Liver (tissue), 9 donors: ENCODE measurements around the gene ITFG1. TPM values are rescaled to one million over a fixed set of nuclear protein-coding genes. Genes with fewer than 3 reads are reported as not detected.

ENCODE experiments used
- DNase-seq: peaks from one replicate; pipeline ENCODE4 v3.0.0-alpha.2; 2017; ENCODE audit warnings: low spot score
- H3K27ac ChIP-seq, 2 donors: one replicate each; pipeline ENCODE4 v1.7.0; 2013; ENCODE audit warnings: inconsistent platforms in 2 of 2, low read length in 2 of 2, control low read depth in 1 of 2, low read depth in 1 of 2, mild to moderate bottlenecking in 1 of 2
- H3K27me3 ChIP-seq, 4 donors: one replicate each; pipeline versions ENCODE4 v1.6.1 to v1.7.0; 2013; ENCODE audit warnings: low read length in 3 of 4, inconsistent platforms in 1 of 4, mild to moderate bottlenecking in 1 of 4, moderate library complexity in 1 of 4; ENCODE audit not compliant: control insufficient read depth in 4 of 4, insufficient read depth in 4 of 4
- H3K36me3 ChIP-seq, 4 donors: one replicate each; pipeline versions ENCODE4 v1.6.1 to v1.7.0; 2013; ENCODE audit warnings: low read length in 3 of 4, mild to moderate bottlenecking in 3 of 4, low read depth in 1 of 4, moderate library complexity in 1 of 4; ENCODE audit not compliant: control insufficient read depth in 4 of 4, insufficient read depth in 3 of 4
- H3K4me1 ChIP-seq, 4 donors: one replicate each; pipeline versions ENCODE4 v1.6.1 to v1.7.0; 2013; ENCODE audit warnings: low read length in 3 of 4, mild to moderate bottlenecking in 3 of 4, moderate library complexity in 1 of 4; ENCODE audit not compliant: control insufficient read depth in 4 of 4, insufficient read depth in 4 of 4
- H3K4me3 ChIP-seq, 3 donors: one replicate each; pipeline versions ENCODE4 v1.6.1 to v1.7.0; 2013; ENCODE audit warnings: low read length in 3 of 3, control low read depth in 1 of 3, low read depth in 1 of 3, mild to moderate bottlenecking in 1 of 3
- H3K9ac ChIP-seq, 2 donors: one replicate each; pipeline ENCODE4 v1.7.0; 2013; ENCODE audit warnings: low read length in 2 of 2, mild to moderate bottlenecking in 2 of 2, moderate library complexity in 2 of 2, control low read depth in 1 of 2, low read depth in 1 of 2
- H3K9me3 ChIP-seq, 4 donors: one replicate each; pipeline versions ENCODE4 v1.6.1 to v1.7.0; 2013; ENCODE audit warnings: low read length in 3 of 4; ENCODE audit not compliant: control insufficient read depth in 4 of 4
- CTCF ChIP-seq: fragments of 150-350 bp; IDR thresholded peaks from 2 replicates; pipeline ENCODE4 v1.5.1; 2017; ENCODE audit warnings: improper control_type of control experiment, low read depth, low read length; ENCODE audit not compliant: missing input control
- EGR1 ChIP-seq, 2 donors: IDR thresholded peaks; 2 replicates each; pipeline ENCODE4 v1.6.1; 2016 to 2018; ENCODE audit warnings: antibody characterized with exemption in 2 of 2, low read depth in 2 of 2
- FOXA2 ChIP-seq: IDR thresholded peaks from 2 replicates; pipeline ENCODE4 v1.6.1; 2016; ENCODE audit warnings: antibody characterized with exemption
- HNF4A ChIP-seq, 2 donors: conservative IDR thresholded peaks; 2 replicates each; pipeline ENCODE4 v1.6.1; 2016; ENCODE audit warnings: antibody characterized with exemption in 2 of 2, mild to moderate bottlenecking in 2 of 2
- JUND ChIP-seq, 2 donors: IDR thresholded peaks; 2 replicates each; pipeline ENCODE4 v1.6.1; 2016; ENCODE audit warnings: antibody characterized with exemption in 2 of 2
- MAX ChIP-seq: IDR thresholded peaks from 2 replicates; pipeline ENCODE4 v1.6.1; 2016; ENCODE audit warnings: antibody characterized with exemption
- NR2F2 ChIP-seq: IDR thresholded peaks from 2 replicates; pipeline ENCODE4 v1.6.1; 2016; ENCODE audit warnings: antibody characterized with exemption
- RAD21 ChIP-seq, 2 donors: IDR thresholded peaks; 2 replicates each; pipeline ENCODE4 v1.6.1; 2016; ENCODE audit warnings: antibody characterized with exemption in 2 of 2, mild to moderate bottlenecking in 2 of 2
- REST ChIP-seq: IDR thresholded peaks from 2 replicates; pipeline ENCODE4 v1.6.1; 2016; ENCODE audit warnings: antibody characterized with exemption, mild to moderate bottlenecking
- RXRA ChIP-seq, 2 donors: IDR thresholded peaks; 2 replicates each; pipeline ENCODE4 v1.6.1; 2017 to 2018; ENCODE audit warnings: antibody characterized with exemption in 2 of 2, mild to moderate bottlenecking in 1 of 2
- SP1 ChIP-seq: IDR thresholded peaks from 2 replicates; pipeline ENCODE4 v1.6.1; 2018; ENCODE audit warnings: antibody characterized with exemption, mild to moderate bottlenecking
- TAF1 ChIP-seq: conservative IDR thresholded peaks from 2 replicates; pipeline ENCODE4 v1.6.1; 2016; ENCODE audit warnings: antibody characterized with exemption, mild to moderate bottlenecking
- YY1 ChIP-seq: IDR thresholded peaks from 2 replicates; pipeline ENCODE4 v1.6.1; 2016; ENCODE audit warnings: antibody characterized with exemption, mild to moderate bottlenecking
- ZBTB33 ChIP-seq: IDR thresholded peaks from 2 replicates; pipeline ENCODE4 v1.6.1; 2016; ENCODE audit warnings: antibody characterized with exemption
- WGBS: extraction: QIAGEN DNeasy Blood & Tissue Kit; methylation state at CpG from one replicate; pipeline ENCODE4 v1.1.7; 2013; 5-methylcytosine and 5-hydroxymethylcytosine counted together
- polyA plus RNA-seq, 2 donors: library from polyadenylated mRNA; stranded (reverse) in 1 of 2; unstranded in 1 of 2; fragments of 200-250 nt in 1 of 2; fragments of >200 nt in 1 of 2; fragmentation: Nextera tagmentation in 1 of 2; extraction: Ambion mirVana in 1 of 2; gene quantifications; one replicate each; pipeline versions ENCODE4 v1.2.1 to v1.2.3, GENCODE V29; 2013 to 2015
- total RNA-seq, 2 donors: library from RNA; depleted of rRNA; stranded (reverse); fragments of >200 nt; gene quantifications; one replicate each; pipeline ENCODE4 v1.2.3, GENCODE V29; 2014
- donor health status: healthy.
- donor health status: healthy.
- donor health status: healthy.
- donor health status: healthy.
- donor health status: healthy.

Gene ITFG1
- total and polyA plus RNA-seq, 4 donors = 31.1 to 51.0 (median 36.5) TPM

- Histone ChIP-seq H3K36me3 (peaks cover 0 to 16% (median 2%) of the 10 kb centered on the region in 4 donors), H3K9me3 (no peaks in the 10 kb centered on the region), H3K4me1 (no peaks in the 10 kb centered on the region), H3K4me3 (no peak overlapping the region), H3K9ac (no peak overlapping the region), H3K27me3 (no peaks in the 10 kb centered on the region), H3K27ac (no peak overlapping the region)
- TF ChIP-seq SP1 (no peak), MAX (no peak), HNF4A (conservative IDR thresholded peaks at IDR 0.05) (no peak), FOXA2 (no peak), CTCF (no peak), EGR1 (IDR thresholded peaks at IDR 0.05; ENCODE audit: low read depth in 2 of 2) (no peak), RXRA (IDR thresholded peaks at IDR 0.05) (no peak), YY1 (no peak), NR2F2 (no peak), RAD21 (IDR thresholded peaks at IDR 0.05) (no peak), JUND (IDR thresholded peaks at IDR 0.05) (no peak), TAF1 (no peak), REST (no peak), ZBTB33 (no peak)
- WGBS = 92% methylated on average over 11 of the region's 11 CpGs
- DNase-seq = no peak
Observed at GRCh38 chr16:47260503-47260902, 200.4 kb downstream of the ITFG1 start.

GRCh38 chr16:47258874-47259461 lies 201.9 kb downstream of the ITFG1 start:
- no peak overlapping the region for H3K9ac ChIP-seq
- no peak overlapping the region for H3K4me3 ChIP-seq
- H3K36me3 ChIP-seq = peaks cover 0 to 16% (median 2%) of the 10 kb centered on the region in 4 donors
- no peak for DNase-seq
- no peaks in the 10 kb centered on the region for H3K4me1 ChIP-seq
- H3K9me3 ChIP-seq = no peaks in the 10 kb centered on the region
- no peak overlapping the region for H3K27ac ChIP-seq
- H3K27me3 ChIP-seq = no peaks in the 10 kb centered on the region
- 70% methylated on average over 2 of the region's 2 CpGs for WGBS
- TF ChIP-seq CTCF = peak; percentile 44
- no peak for TF ChIP-seq MAX
- TF ChIP-seq YY1 = no peak
- TF ChIP-seq JUND (IDR thresholded peaks at IDR 0.05) = no peak
- TF ChIP-seq SP1 = no peak
- TF ChIP-seq RAD21 (IDR thresholded peaks at IDR 0.05) = peak; percentile 58 to 77
- no peak for TF ChIP-seq FOXA2
